ENCODE measurements around the gene AURKAIP1. TPM values are rescaled to one million over a fixed set of nuclear protein-coding genes. Genes with fewer than 3 reads are reported as not detected.
A peak's percentile ranks its signal among the peaks of the same experiment; 100 is the strongest.

Gene AURKAIP1
- total and polyA plus RNA-seq, 12 donors, result 44.2 to 317 (median 161) TPM

GRCh38 chr1:1402072-1402900, 27.3 kb upstream of the AURKAIP1 start:
- peak in 5 of 6 experiments; percentile 12 to 52 (median 47) for TF ChIP-seq CTCF (IDR thresholded peaks at IDR 0.05)
- peak in 1 of 2 donors; percentile 22 for TF ChIP-seq POLR2A (IDR thresholded peaks at IDR 0.05)
- intact Hi-C loops (cut with DNase I), result no loop called here
- peaks cover 0 to 61% of the 10 kb centered on the region in 2 donors for H3K36me3 ChIP-seq (replicated peaks in 1 of 2)
- DNase-seq, result peak in 6 of 7 donors; percentile 57 to 79 (median 64)
- H3K4me3 ChIP-seq, result no peak overlapping the region
- no peaks in the 10 kb centered on the region for H3K27me3 ChIP-seq
- WGBS, 4 donors, result 59 to 65% (median 62%) methylated on average over 20 of the region's 20 CpGs
- no peaks in the 10 kb centered on the region for H3K9me3 ChIP-seq (replicated peaks in 1 of 3)
- H3K4me1 ChIP-seq (replicated peaks in 1 of 2), result peaks cover 27 to 39% of the 10 kb centered on the region in 2 donors
- H3K27ac ChIP-seq, result peak overlapping the region in 2 of 5 donors; percentile 29 to 86

DNA sequence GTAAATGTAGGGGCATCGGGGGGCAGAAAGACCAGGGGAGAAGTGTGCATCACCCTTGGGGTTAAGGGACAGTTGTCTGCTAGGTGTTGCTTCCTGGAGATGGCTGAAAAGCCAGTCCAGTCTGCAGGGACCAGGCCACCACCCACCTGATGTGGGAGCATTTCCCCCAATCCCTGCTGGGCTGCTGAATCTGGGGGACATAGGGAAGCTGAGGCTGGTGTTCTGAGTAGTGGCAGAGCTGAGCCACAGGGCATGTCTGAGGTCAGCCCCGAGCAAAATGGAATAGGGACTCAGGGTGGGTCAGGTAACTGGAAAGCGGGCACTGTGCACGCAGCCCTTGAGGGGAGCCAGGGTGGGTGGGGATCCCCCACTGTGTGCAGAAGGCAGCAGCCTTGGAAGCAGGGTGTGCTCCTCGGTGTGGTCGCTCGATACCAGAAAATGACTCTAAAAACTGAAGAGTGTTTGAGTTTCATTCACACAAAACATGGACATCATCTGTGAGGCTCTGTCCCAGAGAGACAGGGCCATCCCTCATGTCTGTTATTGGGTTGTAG, 26.5 kb upstream of the AURKAIP1 start:
- intact Hi-C loops (cut with DNase I), result no loop called here
- peaks cover 27 to 39% of the 10 kb centered on the region in 2 donors for H3K4me1 ChIP-seq (replicated peaks in 1 of 2)
- no peak for DNase-seq
- peaks cover 0 to 68% of the 10 kb centered on the region in 2 donors for H3K36me3 ChIP-seq (replicated peaks in 1 of 2)
- no peak overlapping the region for H3K4me3 ChIP-seq
- TF ChIP-seq POLR2A (IDR thresholded peaks at IDR 0.05) (no peak), CTCF (IDR thresholded peaks at IDR 0.05) (no peak)
- no peaks in the 10 kb centered on the region for H3K9me3 ChIP-seq (replicated peaks in 1 of 3)
- no peaks in the 10 kb centered on the region for H3K27me3 ChIP-seq
- H3K27ac ChIP-seq, result peak overlapping the region in 3 of 5 donors; percentile 26 to 86 (median 68)
- 74 to 81% (median 78%) methylated on average over 6 to 7 of the region's 7 CpGs for WGBS, 4 donors

DNA sequence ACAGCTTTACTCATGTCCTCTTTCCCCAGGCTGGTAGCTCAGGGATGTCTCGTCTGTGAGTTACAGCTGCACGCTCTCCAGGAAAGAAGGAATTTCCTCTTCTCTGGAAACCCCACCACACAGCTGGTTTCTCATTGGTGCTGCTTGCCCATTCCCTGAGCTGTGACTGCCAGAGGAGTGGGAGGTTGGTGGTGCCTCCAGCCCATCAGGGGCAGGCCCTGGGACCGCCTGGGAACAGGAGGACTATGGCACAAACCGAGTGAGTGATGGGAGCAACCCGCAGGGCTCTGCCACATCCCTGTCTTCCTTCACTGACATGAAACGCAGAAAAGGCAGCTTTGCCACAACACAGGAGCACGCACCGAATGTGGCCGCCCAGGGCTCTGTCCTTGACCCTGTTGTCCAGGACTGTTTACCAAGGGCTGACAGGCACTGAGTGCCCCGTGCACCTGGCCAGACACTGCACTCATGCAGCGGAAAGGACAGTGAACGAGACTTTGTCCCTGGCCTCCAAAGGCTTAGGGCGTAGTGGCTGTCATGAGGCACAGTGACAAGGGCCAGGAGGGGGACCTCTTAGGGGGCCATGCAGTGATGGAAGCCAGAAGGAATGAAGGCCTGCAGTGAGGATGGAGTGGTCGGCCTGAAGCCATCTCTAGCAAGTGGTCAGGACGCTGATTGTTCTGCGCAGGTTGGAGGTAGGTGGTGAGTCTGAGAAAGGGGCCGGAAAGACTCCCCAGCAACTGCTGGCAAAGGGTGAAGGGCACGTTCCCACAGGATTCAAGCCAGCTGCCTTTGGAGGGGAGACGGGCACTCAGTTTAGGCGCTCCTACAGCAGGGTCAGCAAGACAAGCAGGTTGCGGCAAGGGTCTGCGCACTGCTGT, 25.8 kb upstream of the AURKAIP1 start:
- peaks cover 0 to 75% of the 10 kb centered on the region in 2 donors for H3K36me3 ChIP-seq (replicated peaks in 1 of 2)
- H3K4me1 ChIP-seq (replicated peaks in 1 of 2), result peaks cover 20 to 32% of the 10 kb centered on the region in 2 donors
- H3K27me3 ChIP-seq, result no peaks in the 10 kb centered on the region
- peak overlapping the region in 4 of 5 donors; percentile 68 to 86 (median 80) for H3K27ac ChIP-seq
- TF ChIP-seq CTCF (IDR thresholded peaks at IDR 0.05) (no peak), POLR2A (IDR thresholded peaks at IDR 0.05) (peak in 1 of 2 donors; percentile 16)
- intact Hi-C loops (cut with DNase I), result no loop called here
- peak overlapping the region in 2 of 4 donors; percentile 60 to 88 for H3K4me3 ChIP-seq
- peak in 3 of 7 donors; percentile 49 to 56 (median 54) for DNase-seq
- 55 to 66% (median 59%) methylated on average over 13 to 22 of the region's 22 CpGs for WGBS, 4 donors
- no peaks in the 10 kb centered on the region for H3K9me3 ChIP-seq (replicated peaks in 1 of 3)
